Measurements from ENCODE around the gene MACROD1. TPM values are rescaled to one million over a fixed set of nuclear protein-coding genes. Genes with fewer than 3 reads are reported as not detected.

The MACROD1 gene
- total and polyA plus RNA-seq, 2 donors (not counting 3 experiments of a cell fraction or from before 2014, with no cell fraction given): 11.0 to 16.2 TPM

DNA sequence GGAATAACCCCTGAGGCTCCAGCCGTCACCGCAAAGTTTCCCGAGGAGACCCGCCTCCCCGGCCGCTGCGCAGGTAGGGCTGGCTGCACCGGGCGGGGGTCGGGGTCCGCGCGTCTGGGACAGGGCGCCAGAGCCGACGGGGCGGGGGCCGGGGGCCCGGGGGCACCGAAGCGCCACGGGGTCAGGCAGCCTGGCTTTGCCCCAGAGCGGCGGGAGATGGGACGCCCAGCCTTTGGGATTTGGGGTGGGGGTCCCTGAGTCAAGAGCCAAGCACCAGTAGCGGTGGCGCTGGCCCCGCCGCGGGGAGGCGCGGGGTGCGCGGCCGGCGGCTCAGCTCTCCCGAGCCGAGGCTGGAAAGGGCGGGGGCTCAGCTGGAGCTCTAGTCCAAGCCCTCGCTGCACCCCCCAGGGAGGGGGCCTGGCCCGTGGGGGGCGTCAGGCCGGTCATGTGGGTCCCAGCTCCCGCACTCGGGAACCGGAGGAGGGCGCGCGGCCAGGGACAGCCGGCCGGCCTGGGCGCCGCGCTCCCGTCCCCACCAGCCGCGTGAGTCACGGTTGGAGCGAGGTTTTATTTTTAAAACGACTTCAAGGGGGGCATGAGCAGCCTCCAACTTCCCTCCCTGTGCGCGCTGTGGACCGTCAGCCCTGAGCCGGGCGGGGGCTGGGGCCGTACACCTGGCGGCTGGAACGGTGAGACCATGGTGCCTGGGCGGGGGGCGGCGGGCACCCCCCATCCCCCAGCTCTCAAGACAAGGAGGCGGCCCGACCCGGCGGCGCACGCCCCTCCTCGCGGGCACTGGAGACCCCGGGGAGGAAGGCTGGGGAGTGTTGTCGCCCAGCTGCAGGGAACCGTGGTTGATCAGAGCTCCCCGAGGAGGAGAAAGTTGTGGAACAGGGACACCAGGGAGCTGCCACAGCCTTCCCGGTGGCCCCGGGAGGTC is 129.6 kb downstream of the MACROD1 start:
- no peak for FAIRE-seq
- no peak overlapping the region for H3K4me2 ChIP-seq (ENCODE audit: insufficient read depth, low read length)
- no peak overlapping the region for H3K27ac ChIP-seq (ENCODE audit: insufficient read depth, low read depth, low read length)
- no peaks in the 10 kb centered on the region for H3K4me1 ChIP-seq (ENCODE audit: control insufficient read depth, extremely low read depth, insufficient read depth, low read length)
- TF ChIP-seq GATA2 (IDR thresholded peaks at IDR 0.05; ENCODE audit: insufficient read depth, insufficient read length, low read depth, low read length): no peak
- TF ChIP-seq EZH2 (IDR thresholded peaks at IDR 0.05; ENCODE audit: borderline replicate concordance, low read depth, low read length, severe bottlenecking): peak; percentile 97
- peaks cover 27 to 37% of the 10 kb centered on the region in 2 experiments for H3K27me3 ChIP-seq (ENCODE audit: control insufficient read depth in 2 of 2, insufficient read depth in 2 of 2, low read length in 2 of 2)
- dilution Hi-C loops (cut with MboI; ENCODE audit: extremely low pct_ligation_motif_present, low sequenced_read_pairs) (no loop called here), intact Hi-C loops (cut with micrococcal nuclease) (no loop called here)
- H3K79me2 ChIP-seq (ENCODE audit: control insufficient read depth, insufficient read depth, low read length): no peaks in the 10 kb centered on the region
- ChIA-PET POLR2A (interaction anchor here (0.5 kb wide), 1 partner anchor 23 kb away, joined by 3 read pairs; no protein-coding TSS in a partner anchor), CTCF (interaction anchor here (0.9 to 2.1 kb wide), 5 partner anchors 20 to 117 kb away, joined by 3 to 4 read pairs (median 3); no protein-coding TSS in a partner anchor)
- H4K20me1 ChIP-seq (replicated peaks; ENCODE audit: control insufficient read depth, extremely low read depth, insufficient read depth, low read length): no peaks in the 10 kb centered on the region
- no peaks in the 10 kb centered on the region for H3K9me1 ChIP-seq (replicated peaks; ENCODE audit: control insufficient read depth, extremely low read depth, insufficient read depth, low read length)
- no peak overlapping the region for H2AFZ ChIP-seq (ENCODE audit: low read depth, low read length)
- no peaks in the 10 kb centered on the region for H3K36me3 ChIP-seq (ENCODE audit: control insufficient read depth in 2 of 2, extremely low read depth in 1 of 2, insufficient read depth in 2 of 2, low read length in 2 of 2)
- H3K4me3 ChIP-seq (replicated peaks in 1 of 3; ENCODE audit: insufficient read depth in 1 of 3, low read depth in 1 of 3, low read length in 3 of 3): peak overlapping the region in 1 of 3 experiments; percentile 5
- no peak for DNase-seq (ENCODE audit: low read depth, low spot score)
- H3K9me3 ChIP-seq (replicated peaks; ENCODE audit: control insufficient read depth, insufficient read depth, low read length): no peaks in the 10 kb centered on the region
- no peak overlapping the region for H3K9ac ChIP-seq (replicated peaks; ENCODE audit: extremely low read depth, insufficient read depth, low read length)
- no TSS peak for BruUV-seq (replicated peaks)

DNA sequence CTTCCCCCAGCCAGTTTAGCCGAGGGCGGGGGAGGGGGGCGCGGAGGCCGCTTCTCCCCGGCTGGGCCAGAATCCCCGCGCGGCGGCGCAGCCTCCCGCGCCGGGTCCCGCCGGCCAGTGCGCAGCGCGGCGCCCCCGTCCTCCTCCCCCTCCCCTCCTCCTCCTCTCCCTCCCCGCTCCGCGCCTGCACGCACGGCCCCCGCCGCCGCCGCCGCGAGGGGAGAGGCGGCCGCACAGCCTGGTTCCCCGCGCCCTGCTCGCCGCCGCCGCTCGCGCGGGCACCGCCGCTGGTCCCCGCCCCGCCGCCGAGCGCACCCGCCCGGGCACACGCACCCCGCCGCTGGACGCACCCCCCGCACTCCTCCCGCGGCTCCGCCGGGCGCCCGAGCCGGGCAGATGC is 130.3 kb downstream of the MACROD1 start, which contains the start of gene FLRT1:
TSS of gene FLRT1 (plus strand) at position 356 of the 400 bp plus-strand sequence. CDS start 80,337 bp downstream, outside the sequence.
- no peaks in the 10 kb centered on the region for H3K9me1 ChIP-seq (replicated peaks; ENCODE audit: control insufficient read depth, extremely low read depth, insufficient read depth, low read length)
- peak within 1 kb of the TSS in 1 of 3 experiments; percentile 5 for H3K4me3 ChIP-seq (replicated peaks in 1 of 3; ENCODE audit: insufficient read depth in 1 of 3, low read depth in 1 of 3, low read length in 3 of 3)
- H3K4me1 ChIP-seq (ENCODE audit: control insufficient read depth, extremely low read depth, insufficient read depth, low read length): no peaks in the 10 kb centered on the region
- TF ChIP-seq MYC (IDR thresholded peaks at IDR 0.05; ENCODE audit: low read depth, low read length) (no peak), MAX (IDR thresholded peaks at IDR 0.05; ENCODE audit: insufficient read depth, insufficient read length) (no peak), CTCF (IDR thresholded peaks at IDR 0.05; ENCODE audit: extremely low read depth in 1 of 2, insufficient read depth in 1 of 2, low read depth in 1 of 2, low read length in 2 of 2) (no peak), JUN (IDR thresholded peaks at IDR 0.05; ENCODE audit: borderline replicate concordance, insufficient read depth, insufficient read length, low read depth) (no peak), FOS (IDR thresholded peaks at IDR 0.05; ENCODE audit: borderline replicate concordance, insufficient read depth, low read length) (no peak), POLR2AphosphoS5 (IDR thresholded peaks at IDR 0.05; ENCODE audit: insufficient read depth, low read depth, low read length) (no peak), POLR2A (IDR thresholded peaks at IDR 0.05; ENCODE audit: low read depth, low read length) (no peak), EZH2 (IDR thresholded peaks at IDR 0.05; ENCODE audit: borderline replicate concordance, low read depth, low read length, severe bottlenecking) (no peak), GATA2 (IDR thresholded peaks at IDR 0.05; ENCODE audit: insufficient read depth, insufficient read length, low read depth, low read length) (no peak)
- H3K79me2 ChIP-seq (ENCODE audit: control insufficient read depth, insufficient read depth, low read length): no peaks in the 10 kb centered on the region
- POLR2A ChIA-PET: no interaction called here
- no peak within 1 kb of the TSS for H3K27ac ChIP-seq (ENCODE audit: insufficient read depth, low read depth, low read length)
- no peak within 1 kb of the TSS for H2AFZ ChIP-seq (ENCODE audit: low read depth, low read length)
- no TSS peak for BruUV-seq (replicated peaks)
- FAIRE-seq (no peak), DNase-seq (ENCODE audit: low read depth, low spot score) (no peak)
- H3K36me3 ChIP-seq (ENCODE audit: control insufficient read depth in 2 of 2, extremely low read depth in 1 of 2, insufficient read depth in 2 of 2, low read length in 2 of 2): no peaks in the 10 kb centered on the region
- no peaks in the 10 kb centered on the region for H4K20me1 ChIP-seq (replicated peaks; ENCODE audit: control insufficient read depth, extremely low read depth, insufficient read depth, low read length)
- H3K9me3 ChIP-seq (replicated peaks; ENCODE audit: control insufficient read depth, insufficient read depth, low read length): no peaks in the 10 kb centered on the region
- no peak within 1 kb of the TSS for H3K4me2 ChIP-seq (ENCODE audit: insufficient read depth, low read length)
- CTCF ChIA-PET: interaction anchor here (2.1 to 5.0 kb wide), 2 partner anchors 34 to 117 kb away, joined by 4 to 23 read pairs; no protein-coding TSS in a partner anchor
- peaks cover 27 to 37% of the 10 kb centered on the region in 2 experiments for H3K27me3 ChIP-seq (ENCODE audit: control insufficient read depth in 2 of 2, insufficient read depth in 2 of 2, low read length in 2 of 2)
- intact Hi-C loops (cut with micrococcal nuclease) (no loop called here), dilution Hi-C loops (cut with MboI; ENCODE audit: extremely low pct_ligation_motif_present, low sequenced_read_pairs) (no loop called here)
- no peak within 1 kb of the TSS for H3K9ac ChIP-seq (replicated peaks; ENCODE audit: extremely low read depth, insufficient read depth, low read length)

Data from endothelial cell of umbilical vein (primary cell).